Loucy (cell line): ENCODE data around the gene ZNF407.

Experiments
- H2AFZ ChIP-seq: fragments of 200-600 bp; sonication (generic); 2 replicates; pipeline ENCODE4 v1.6.0; 2016; ENCODE audit warnings: antibody characterized with exemption, mild to moderate bottlenecking, low read length, moderate library complexity
- H3F3A ChIP-seq: fragments of 200-600 bp; 2 replicates; pipeline ENCODE4 v1.6.0; 2016; ENCODE audit warnings: antibody characterized with exemption, low read depth, mild to moderate bottlenecking
- H3K27me3 ChIP-seq: fragments of 200-600 bp; sonication (generic); 2 replicates; pipeline ENCODE4 v1.6.1; 2014; ENCODE audit warnings: low read length, mild to moderate bottlenecking; ENCODE audit not compliant: insufficient read depth, poor library complexity, severe bottlenecking
- H3K36me3 ChIP-seq: fragments of 200-600 bp; sonication (generic); 2 replicates; pipeline ENCODE4 v1.6.1; 2016; ENCODE audit warnings: low read length; ENCODE audit not compliant: insufficient read depth
- H3K4me1 ChIP-seq: fragments of 200-600 bp; sonication (generic); 2 replicates; pipeline ENCODE4 v1.5.1; 2014; ENCODE audit warnings: low read length, mild to moderate bottlenecking; ENCODE audit not compliant: insufficient read depth, poor library complexity, severe bottlenecking
- H3K4me2 ChIP-seq: fragments of 200-600 bp; sonication (generic); 2 replicates; pipeline ENCODE4 v1.6.0; 2014; ENCODE audit warnings: antibody characterized with exemption, low read length, low read depth, mild to moderate bottlenecking; ENCODE audit not compliant: poor library complexity, severe bottlenecking
- H3K4me3 ChIP-seq: fragments of 200-600 bp; sonication (generic); 2 replicates; pipeline ENCODE4 v1.5.1; 2014; ENCODE audit warnings: low read length, mild to moderate bottlenecking, mixed read lengths; ENCODE audit not compliant: poor library complexity, severe bottlenecking
- H3K79me2 ChIP-seq: fragments of 200-600 bp; sonication (generic); 2 replicates; pipeline ENCODE4 v1.6.1; 2014; ENCODE audit warnings: low read length; ENCODE audit not compliant: insufficient read depth
- H3K9ac ChIP-seq: fragments of 200-600 bp; sonication (generic); 2 replicates; pipeline ENCODE4 v1.6.0; 2014; ENCODE audit warnings: mild to moderate bottlenecking, low read depth, low read length, moderate library complexity; ENCODE audit not compliant: poor library complexity, severe bottlenecking
- H3K9me2 ChIP-seq: fragments of 200-600 bp; sonication (generic); replicated peaks from 2 replicates; pipeline ENCODE4 v1.6.1; 2016; ENCODE audit warnings: low read depth, low read length, mixed read lengths
- H3K9me3 ChIP-seq: fragments of 200-600 bp; sonication (generic); 2 replicates; pipeline ENCODE4 v1.6.1; 2014; ENCODE audit warnings: mild to moderate bottlenecking, antibody characterized with exemption, low read length, low read depth; ENCODE audit not compliant: insufficient read depth
- H4K20me1 ChIP-seq: fragments of 200-600 bp; sonication (generic); 2 replicates; pipeline ENCODE4 v1.6.0; 2014; ENCODE audit warnings: antibody characterized with exemption, low read length, mild to moderate bottlenecking; ENCODE audit not compliant: insufficient read depth, poor library complexity, severe bottlenecking
- CTCF ChIP-seq: fragments of 200-600 bp; sonication (generic); conservative IDR thresholded peaks from 2 replicates; pipeline ENCODE4 v1.5.1; 2014; ENCODE audit warnings: mild to moderate bottlenecking, antibody characterized with exemption, low read length
- EZH2phosphoT487 ChIP-seq: fragments of 200-600 bp; IDR thresholded peaks from 2 replicates; pipeline ENCODE4 v1.6.1; 2018; ENCODE audit warnings: antibody characterized with exemption, mild to moderate bottlenecking, moderate library complexity, borderline replicate concordance

The ZNF407 gene

GRCh38 chr18:74874351-74874750 is 276.7 kb downstream of the ZNF407 start:
- no peak overlapping the region for H2AFZ ChIP-seq
- no peaks in the 10 kb centered on the region for H3K27me3 ChIP-seq
- no peak overlapping the region for H3K4me3 ChIP-seq
- H3K4me1 ChIP-seq: no peaks in the 10 kb centered on the region
- no peak for TF ChIP-seq EZH2phosphoT487
- no peak for TF ChIP-seq CTCF
- no peaks in the 10 kb centered on the region for H3K9me2 ChIP-seq
- no peaks in the 10 kb centered on the region for H4K20me1 ChIP-seq
- no peak overlapping the region for H3K9ac ChIP-seq
- no peaks in the 10 kb centered on the region for H3F3A ChIP-seq
- H3K79me2 ChIP-seq: no peaks in the 10 kb centered on the region
- H3K4me2 ChIP-seq: no peak overlapping the region
- H3K36me3 ChIP-seq: no peaks in the 10 kb centered on the region
- no peaks in the 10 kb centered on the region for H3K9me3 ChIP-seq

GRCh38 chr18:74876630-74877243 is 279.1 kb downstream of the ZNF407 start:
- Histone ChIP-seq H3K9me2 (no peaks in the 10 kb centered on the region), H3K4me3 (no peak overlapping the region), H3K4me2 (no peak overlapping the region), H3K9ac (no peak overlapping the region), H3K4me1 (no peaks in the 10 kb centered on the region), H3K79me2 (no peaks in the 10 kb centered on the region), H4K20me1 (no peaks in the 10 kb centered on the region), H3K36me3 (peaks cover 5% of the 10 kb centered on the region; the same call in 1 of the 2 replicates), H3F3A (no peaks in the 10 kb centered on the region), H3K9me3 (no peaks in the 10 kb centered on the region), H3K27me3 (no peaks in the 10 kb centered on the region), H2AFZ (no peak overlapping the region)
- TF ChIP-seq EZH2phosphoT487 (no peak), CTCF (no peak)

GRCh38 chr18:74878267-74878666 is 280.6 kb downstream of the ZNF407 start:
- Histone ChIP-seq H3K9ac (no peak overlapping the region), H3K9me3 (no peaks in the 10 kb centered on the region), H3K4me1 (no peaks in the 10 kb centered on the region), H3F3A (no peaks in the 10 kb centered on the region), H3K79me2 (no peaks in the 10 kb centered on the region), H4K20me1 (no peaks in the 10 kb centered on the region), H3K27me3 (no peaks in the 10 kb centered on the region), H3K4me3 (no peak overlapping the region), H3K4me2 (no peak overlapping the region), H3K36me3 (peaks cover 6% of the 10 kb centered on the region; the same call in 1 of the 2 replicates), H2AFZ (no peak overlapping the region), H3K9me2 (no peaks in the 10 kb centered on the region)
- TF ChIP-seq EZH2phosphoT487: no peak
- no peak for TF ChIP-seq CTCF
